B cell (primary cell): ENCODE data around the gene STPG4. TPM values are rescaled to one million over a fixed set of nuclear protein-coding genes. Genes with fewer than 3 reads are reported as not detected.

Experiments used
- ATAC-seq: fragments of 200-7000 bp; cut with Tn5 transposase; one replicate; pipeline ENCODE4 v1.10.0; 2021; ENCODE audit warnings: low read depth, mild to moderate bottlenecking, moderate number of reproducible peaks, moderate library complexity
- CTCF ChIA-PET: fragments of 350-600 bp; sonication (Branson Sonifier 250); formaldehyde crosslinking; loops from one replicate; lab custom pipeline; 2021; ENCODE audit warnings: antibody characterized with exemption, inconsistent platforms; lab: Charles Lee
- POLR2A ChIA-PET: fragments of 350-600 bp; sonication (Branson Sonifier 250); formaldehyde crosslinking; loops from one replicate; lab custom pipeline; 2021; ENCODE audit warnings: antibody characterized with exemption; lab: Charles Lee
- DNase-seq: peaks from one replicate; pipeline ENCODE4 v3.0.0; 2013
- H2AFZ ChIP-seq: 2 replicates; pipeline ENCODE4 v1.6.1; 2012; ENCODE audit warnings: mild to moderate bottlenecking, low read depth, low read length; ENCODE audit not compliant: insufficient read depth, poor library complexity, severe bottlenecking
- H3K27ac ChIP-seq, 2 donors: 1 replicate in 1 of 2; 2 replicates in 1 of 2; pipeline ENCODE4 v1.5.1; 2012 to 2013; ENCODE audit warnings: low read length in 2 of 2, mild to moderate bottlenecking in 2 of 2, moderate library complexity in 1 of 2
- H3K27me3 ChIP-seq, 4 experiments: fragments of 200-600 bp in 1 of 4; sonication (generic) in 1 of 4; replicated peaks in 1 of 4; 1 replicate in 2 of 4; 2 replicates in 2 of 4; pipeline versions ENCODE4 v1.6.1 to v1.7.0; 2013 to 2016; ENCODE audit warnings: low read length in 3 of 4, mild to moderate bottlenecking in 2 of 4, mixed read lengths in 1 of 4, moderate library complexity in 1 of 4; ENCODE audit not compliant: insufficient read depth in 4 of 4, control insufficient read depth in 3 of 4; ENCODE audit errors: control extremely low read depth in 1 of 4
- H3K36me3 ChIP-seq, 2 experiments: replicated peaks in 1 of 2; 1 replicate in 1 of 2; 2 replicates in 1 of 2; pipeline versions ENCODE4 v1.6.1 to v1.7.1; 2013; ENCODE audit warnings: low read length in 1 of 2; ENCODE audit not compliant: insufficient read depth in 2 of 2, control insufficient read depth in 1 of 2; ENCODE audit errors: control extremely low read depth in 1 of 2, extremely low read depth in 1 of 2
- H3K4me1 ChIP-seq, 2 donors: fragments of 200-600 bp in 1 of 2; sonication (generic) in 1 of 2; 1 replicate in 1 of 2; 2 replicates in 1 of 2; pipeline versions ENCODE4 v1.5.1 to v1.6.1; 2013 to 2017; ENCODE audit warnings: low read length in 2 of 2; ENCODE audit not compliant: control insufficient read depth in 2 of 2, insufficient read depth in 2 of 2
- H3K4me2 ChIP-seq: replicated peaks from 2 replicates; pipeline ENCODE3; 2012; ENCODE audit warnings: mild to moderate bottlenecking, low read depth, low read length; ENCODE audit not compliant: poor library complexity, severe bottlenecking
- H3K4me3 ChIP-seq, 5 experiments: fragments of 200-600 bp in 1 of 5; sonication (generic) in 1 of 5; 1 replicate in 3 of 5; 2 replicates in 2 of 5; pipeline versions ENCODE4 v1.5.1 to v1.7.0; 2011 to 2016; ENCODE audit warnings: low read length in 4 of 5, mild to moderate bottlenecking in 4 of 5, low read depth in 2 of 5, control low read depth in 1 of 5, moderate library complexity in 1 of 5; ENCODE audit not compliant: insufficient read depth in 1 of 5; ENCODE audit errors: control extremely low read depth in 1 of 5, extremely low read depth in 1 of 5
- H3K79me2 ChIP-seq: fragments of 200-600 bp; sonication (generic); one replicate; pipeline ENCODE4 v1.6.0; 2016; ENCODE audit warnings: low read length; ENCODE audit not compliant: control insufficient read depth, insufficient read depth
- H3K9ac ChIP-seq: fragments of 200-600 bp; sonication (generic); 2 replicates; pipeline ENCODE4 v1.6.1; 2017; ENCODE audit warnings: mild to moderate bottlenecking, low read length, moderate library complexity
- H3K9me3 ChIP-seq, 3 donors: one replicate each; pipeline versions ENCODE4 v1.6.1 to v1.7.1; 2013; ENCODE audit warnings: low read length in 2 of 3; ENCODE audit not compliant: control insufficient read depth in 2 of 3, insufficient read depth in 1 of 3; ENCODE audit errors: control extremely low read depth in 1 of 3
- H4K20me1 ChIP-seq: 2 replicates; pipeline ENCODE4 v1.6.0; 2012; ENCODE audit warnings: mild to moderate bottlenecking, low read length; ENCODE audit not compliant: insufficient read depth, control insufficient read depth, poor library complexity, severe bottlenecking
- H3K27ac Mint-ChIP-seq: one replicate; pipeline ENCODE4 v1.8.0; 2021; ENCODE audit warnings: mixed read lengths
- H3K27me3 Mint-ChIP-seq: one replicate; pipeline ENCODE4 v1.8.0; 2021; ENCODE audit warnings: mixed read lengths
- H3K4me1 Mint-ChIP-seq: one replicate; pipeline ENCODE4 v1.8.0; 2021; ENCODE audit warnings: mixed read lengths
- H3K4me3 Mint-ChIP-seq: one replicate; pipeline ENCODE4 v1.8.0; 2021; ENCODE audit warnings: mixed read lengths
- H3K9me3 Mint-ChIP-seq: one replicate; pipeline ENCODE4 v1.8.0; 2022; ENCODE audit warnings: mixed read lengths; ENCODE audit not compliant: insufficient read depth
- CTCF ChIP-seq: fragments of 200-600 bp; IDR thresholded peaks from one replicate; pipeline ENCODE4 v1.8.0; 2022; ENCODE audit warnings: antibody characterized with exemption, mild to moderate bottlenecking
- EZH2 ChIP-seq: IDR thresholded peaks from 2 replicates; pipeline ENCODE4 v1.6.1; 2012; ENCODE audit warnings: borderline replicate concordance, low read depth, mild to moderate bottlenecking, moderate library complexity, low read length; ENCODE audit not compliant: insufficient read depth, poor library complexity, severe bottlenecking
- WGBS: methylation state at CpG from one replicate; pipeline ENCODE4 v1.1.5; 2013; ENCODE audit warnings: missing lambda C conversion rate; ENCODE audit not compliant: insufficient coverage; 5-methylcytosine and 5-hydroxymethylcytosine counted together
- intact Hi-C: fragments of 100-400 bp; cut with micrococcal nuclease; formaldehyde crosslinking; loops from one replicate; pipeline ENCODE4 v1.10.0; 2022
- polyA plus RNA-seq: library from polyadenylated mRNA; depleted of rRNA; stranded (reverse); fragments of >200 nt; gene quantifications from 2 replicates; pipeline ENCODE4 v1.2.3, GENCODE V29; 2012
- total RNA-seq, 2 donors: library from RNA; stranded (reverse); fragments of 120-200 nt in 1 of 2; gene quantifications; 1 replicate in 1 of 2; 2 replicates in 1 of 2; pipeline versions ENCODE4 v1.2.3 to v1.2.4, GENCODE V29; 2013 to 2022

STPG4 gene
- total and polyA plus RNA-seq, 2 donors (not counting 1 experiment from before 2014, with no cell fraction given): 0.31 to 0.79 TPM

DNA sequence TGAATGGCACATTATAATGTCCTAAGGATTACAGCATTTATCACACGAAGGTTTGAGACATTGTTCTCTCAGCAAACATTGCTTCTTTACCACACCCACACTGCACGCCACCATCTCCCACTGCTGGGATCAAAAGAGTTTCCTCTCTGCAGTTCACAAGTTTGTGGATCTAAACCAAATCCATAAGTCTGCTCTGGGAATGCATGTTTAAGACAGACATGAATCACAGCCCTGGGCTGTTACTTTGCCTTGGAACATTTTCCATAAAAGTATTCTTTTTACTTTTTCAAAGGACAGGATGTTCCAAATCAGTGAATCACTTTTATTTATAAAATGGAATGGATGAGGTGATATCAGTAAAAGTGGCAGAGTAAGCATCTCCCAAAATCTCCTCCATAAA lies 36.1 kb downstream of the STPG4 start:
- ATAC-seq: no peak
- WGBS: 76% methylated on average over 2 of the region's 2 CpGs
- H3K27me3 Mint-ChIP-seq: no peaks in the 10 kb centered on the region

GRCh38 chr2:47118581-47118980 lies 36.5 kb downstream of the STPG4 start:
- Histone ChIP-seq H4K20me1 (no peaks in the 10 kb centered on the region), H3K9ac (no peak overlapping the region), H2AFZ (no peak overlapping the region), H3K4me2 (no peak overlapping the region), H3K36me3 (no peaks in the 10 kb centered on the region), H3K79me2 (no peaks in the 10 kb centered on the region), H3K4me3 (no peak overlapping the region), H3K9me3 (no peaks in the 10 kb centered on the region), H3K4me1 (peaks cover 0 to 4% of the 10 kb centered on the region in 2 donors), H3K27ac (no peak overlapping the region), H3K27me3 (no peaks in the 10 kb centered on the region)
- TF ChIP-seq CTCF (no peak), EZH2 (no peak)
- no peak for DNase-seq
- no peak overlapping the region for H3K4me3 Mint-ChIP-seq
- no peaks in the 10 kb centered on the region for H3K9me3 Mint-ChIP-seq
- ChIA-PET CTCF (no interaction called here), POLR2A (no interaction called here)
- no peak for ATAC-seq
- 100% methylated on average over 1 of the region's 2 CpGs for WGBS
- H3K27me3 Mint-ChIP-seq: no peaks in the 10 kb centered on the region
- no peak overlapping the region for H3K27ac Mint-ChIP-seq
- intact Hi-C loops: no loop called here
- peaks cover 6% of the 10 kb centered on the region for H3K4me1 Mint-ChIP-seq

More for the DNA sequence above, 36.1 kb downstream of the STPG4 start:
- intact Hi-C loops: no loop called here
- Histone ChIP-seq H4K20me1 (no peaks in the 10 kb centered on the region), H3K4me1 (peaks cover 0 to 4% of the 10 kb centered on the region in 2 donors), H3K9me3 (no peaks in the 10 kb centered on the region), H3K9ac (no peak overlapping the region), H3K27ac (no peak overlapping the region), H3K79me2 (no peaks in the 10 kb centered on the region), H2AFZ (no peak overlapping the region), H3K4me2 (no peak overlapping the region), H3K36me3 (no peaks in the 10 kb centered on the region), H3K27me3 (no peaks in the 10 kb centered on the region), H3K4me3 (no peak overlapping the region)
- ChIA-PET CTCF (no interaction called here), POLR2A (no interaction called here)
- TF ChIP-seq EZH2 (no peak), CTCF (no peak)
- peaks cover 6% of the 10 kb centered on the region for H3K4me1 Mint-ChIP-seq
- H3K9me3 Mint-ChIP-seq: no peaks in the 10 kb centered on the region
- H3K27ac Mint-ChIP-seq: no peak overlapping the region
- no peak for DNase-seq
- no peak overlapping the region for H3K4me3 Mint-ChIP-seq
